NCI-H526 (cell line): ENCODE data around the gene CNOT9.

Experiments
- DNase-seq, 2 experiments: peaks; one replicate each; lab custom pipeline; 2025; lab: John Stamatoyannopoulos, UW

CNOT9 gene

DNA sequence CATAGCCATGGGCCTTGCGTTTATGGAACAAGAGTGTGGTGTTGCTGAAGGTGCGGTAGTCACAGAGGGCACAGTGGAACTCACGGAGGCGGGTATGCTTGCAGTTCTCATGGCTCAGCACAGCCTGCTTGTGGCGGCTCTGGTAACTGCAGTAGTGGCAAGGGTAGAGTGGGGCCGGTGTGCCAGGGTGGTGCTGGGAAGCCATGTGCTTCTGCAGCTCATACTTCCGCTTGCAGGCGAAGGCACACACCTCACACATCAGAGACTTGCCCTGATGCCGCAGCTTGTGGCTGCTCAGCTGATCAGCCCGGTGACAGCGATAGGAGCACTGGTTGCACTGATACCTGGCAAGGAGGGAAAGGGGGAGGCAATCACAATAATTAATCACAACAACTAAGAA, 76.1 kb downstream of the CNOT9 start:
- no peak for DNase-seq

DNA sequence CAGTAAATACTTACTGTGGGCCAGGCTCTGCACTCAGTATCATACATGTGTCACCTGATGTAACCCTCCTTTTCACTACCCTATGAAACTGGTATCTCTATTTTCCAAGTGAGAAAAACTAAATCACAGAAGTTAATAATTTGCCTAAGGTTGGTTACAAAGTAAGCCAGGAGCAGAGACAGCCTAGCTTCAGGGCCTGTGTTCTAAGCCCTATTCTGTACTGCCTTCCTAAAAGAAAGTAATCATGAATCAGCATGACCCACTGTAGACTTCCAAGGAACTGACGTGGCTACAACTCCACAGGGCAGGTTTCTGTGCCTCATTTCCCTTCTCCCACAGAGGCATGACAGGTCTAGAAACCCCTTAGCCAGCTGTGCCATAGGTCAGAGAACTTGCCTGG, 76.5 kb downstream of the CNOT9 start:
- DNase-seq = no peak
